Sciatic nerve (tissue), 2 donors: ENCODE data around the gene PIGP. TPM values are rescaled to one million over a fixed set of nuclear protein-coding genes. Genes with fewer than 3 reads are reported as not detected.
"Not testable (repeated sequence)": the region's sequence is repeated elsewhere in the genome, so short reads cannot be mapped to it uniquely, and the experiment has no call there.

Experiments used
- ATAC-seq: fragments of 200-7000 bp; cut with Tn5 transposase; one replicate; pipeline ENCODE4 v1.9.1; 2020; ENCODE audit warnings: mild to moderate bottlenecking, moderate library complexity
- DNase-seq: peaks from one replicate; pipeline ENCODE4 v3.0.0-alpha.2; 2020; ENCODE audit warnings: low spot score
- intact Hi-C: fragments of 100-400 bp; cut with DNase I; formaldehyde crosslinking; loops from one replicate; pipeline ENCODE4 v1.14.2; 2022
- total RNA-seq: library from RNA; stranded (reverse); fragmentation: NEBNext Ultra II Directional; extraction: Animal tissue kit (Norgen Biotek cat#: 25700); gene quantifications from one replicate; pipeline ENCODE4 v1.2.1, GENCODE V29; 2021
- donor health status: DM: no; HTN: no; CAD: no.
- donor health status: DM: no; HTN: no; CAD: no.

The PIGP gene
- 34.5 TPM for total RNA-seq

DNA sequence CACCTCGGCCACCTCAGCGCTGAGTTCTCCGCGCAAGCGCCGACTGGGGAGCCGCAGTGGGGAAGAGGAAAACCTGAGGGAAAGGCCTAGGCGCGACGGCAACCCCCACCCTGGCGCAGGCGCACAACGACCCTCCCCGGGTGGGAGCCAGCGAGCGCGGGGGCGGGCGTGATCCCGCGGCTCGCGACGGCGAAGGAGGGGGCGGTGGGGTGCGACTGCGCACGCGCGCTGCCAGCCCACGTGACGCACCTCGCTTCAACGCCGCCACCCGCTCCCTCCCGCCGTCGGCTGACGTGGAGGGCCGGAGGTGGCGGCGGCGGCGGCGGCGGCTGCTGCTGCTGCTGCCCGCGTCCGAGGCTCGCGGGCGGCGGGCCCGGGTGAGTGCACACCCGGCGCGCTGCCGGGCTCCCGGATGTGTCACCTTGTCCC lies at the start of gene PIGP, which contains the start of gene TTC3:
Gene PIGP (minus strand): TSS at position 84 of the 429 bp plus-strand sequence. CDS start 556 bp downstream, outside the sequence.
Gene TTC3 (plus strand): TSS at position 267 of the 429 bp plus-strand sequence. CDS start 14,004 bp downstream, outside the sequence.
- DNase-seq (peak; percentile 98), ATAC-seq (peak; percentile 95)
- intact Hi-C loops: loop anchor here (5.0 kb wide), 1 partner anchor 81 kb away; no protein-coding TSS in a partner anchor

GRCh38 chr21:37119421-37120218 lies 46.7 kb upstream of the PIGP start:
- DNase-seq (no peak), ATAC-seq (no peak)
- intact Hi-C loops: no loop called here

DNA sequence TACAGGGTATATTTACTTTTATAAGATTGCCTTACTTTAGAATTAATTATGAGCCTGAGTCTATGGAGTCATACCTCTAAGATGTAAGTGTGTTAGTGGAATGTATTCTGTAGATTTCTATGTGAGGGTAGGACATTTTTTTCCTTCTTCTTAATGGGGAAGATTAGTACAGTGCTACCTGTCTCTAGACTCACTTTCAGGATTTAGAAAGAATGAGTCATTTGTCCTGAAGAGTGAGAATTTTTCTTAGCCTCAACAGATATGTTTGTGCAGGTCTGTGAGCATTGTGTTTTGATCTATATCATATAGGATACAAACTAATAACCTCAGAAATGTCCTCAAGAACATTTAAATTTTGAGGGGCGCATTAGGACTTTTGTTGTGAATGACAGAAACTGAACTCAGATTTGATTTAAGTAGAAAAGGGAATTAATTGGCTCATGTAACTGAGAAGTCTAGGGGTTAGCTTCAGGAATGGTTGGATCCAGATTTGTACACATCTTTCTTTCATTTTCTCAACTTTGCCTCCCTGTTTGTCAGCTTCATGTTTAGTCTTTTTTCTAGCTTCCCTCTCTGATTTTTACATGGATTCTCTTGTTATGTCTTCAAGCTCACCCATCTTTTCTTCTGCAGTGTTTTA lies 45.4 kb upstream of the PIGP start:
- intact Hi-C loops: no loop called here
- ATAC-seq (no peak), DNase-seq (no peak)

DNA sequence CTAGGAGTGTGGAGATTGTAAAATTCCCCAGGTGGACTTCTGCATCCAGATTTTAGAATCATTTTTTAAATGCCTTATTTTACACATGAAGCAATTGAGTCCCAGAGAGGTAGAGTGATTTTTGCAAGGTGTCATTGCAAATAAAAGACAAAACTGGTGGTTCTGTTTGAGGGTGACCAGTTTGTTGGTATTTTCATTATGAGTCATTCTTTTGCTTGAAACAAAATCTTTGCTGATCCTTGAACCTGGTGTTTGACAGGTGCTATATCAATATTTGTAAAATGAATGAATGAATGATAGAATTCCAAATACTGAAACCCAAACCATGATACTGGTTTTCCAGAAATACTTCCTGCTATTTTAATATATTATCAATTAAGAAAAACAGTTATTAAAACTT lies 44.3 kb upstream of the PIGP start:
- ATAC-seq (no peak), DNase-seq (no peak)
- intact Hi-C loops: no loop called here

GRCh38 chr21:37116459-37116858 lies 43.6 kb upstream of the PIGP start:
- DNase-seq, ATAC-seq, intact Hi-C loops: not testable (repeated sequence)

DNA sequence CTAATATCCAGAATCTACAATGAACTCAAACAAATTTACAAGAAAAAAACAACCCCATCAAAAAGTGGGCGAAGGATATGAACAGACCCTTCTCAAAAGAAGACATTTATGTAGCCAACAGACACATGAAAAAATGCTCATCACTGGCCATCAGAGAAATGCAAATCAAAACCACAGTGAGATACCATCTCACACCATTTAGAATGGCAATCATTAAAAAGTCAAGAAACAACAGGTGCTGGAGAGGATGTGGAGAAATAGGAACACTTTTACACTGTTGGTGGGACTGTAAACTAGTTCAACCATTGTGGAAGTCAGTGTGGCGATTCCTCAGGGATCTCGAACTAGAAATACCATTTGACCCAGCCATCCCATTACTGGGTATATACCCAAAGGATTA lies 41.4 kb upstream of the PIGP start:
- ATAC-seq, DNase-seq, intact Hi-C loops: not testable (repeated sequence)

DNA sequence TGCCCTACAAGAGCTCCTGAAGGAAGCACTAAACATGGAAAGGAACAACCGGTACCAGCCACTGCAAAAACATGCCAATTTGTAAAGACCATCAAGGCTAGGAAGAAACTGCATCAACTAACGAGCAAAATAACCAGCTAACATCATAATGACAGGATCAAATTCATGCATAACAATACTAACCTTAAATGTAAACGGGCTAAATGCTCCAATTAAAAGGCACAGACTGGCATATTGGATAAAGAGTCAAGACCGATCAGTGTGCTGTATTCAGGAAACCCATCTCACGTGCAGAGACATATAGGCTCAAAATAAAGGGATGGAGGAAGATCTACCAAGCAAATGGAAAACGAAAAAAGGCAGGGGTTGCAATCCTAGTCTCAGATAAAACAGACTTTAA lies 38.2 kb upstream of the PIGP start:
- ATAC-seq, DNase-seq, intact Hi-C loops: not testable (repeated sequence)

- DNase-seq: no peak
- intact Hi-C loops: no loop called here
- ATAC-seq: no peak
Measured at GRCh38 chr21:37106998-37107397, 34.1 kb upstream of the PIGP start.

DNA sequence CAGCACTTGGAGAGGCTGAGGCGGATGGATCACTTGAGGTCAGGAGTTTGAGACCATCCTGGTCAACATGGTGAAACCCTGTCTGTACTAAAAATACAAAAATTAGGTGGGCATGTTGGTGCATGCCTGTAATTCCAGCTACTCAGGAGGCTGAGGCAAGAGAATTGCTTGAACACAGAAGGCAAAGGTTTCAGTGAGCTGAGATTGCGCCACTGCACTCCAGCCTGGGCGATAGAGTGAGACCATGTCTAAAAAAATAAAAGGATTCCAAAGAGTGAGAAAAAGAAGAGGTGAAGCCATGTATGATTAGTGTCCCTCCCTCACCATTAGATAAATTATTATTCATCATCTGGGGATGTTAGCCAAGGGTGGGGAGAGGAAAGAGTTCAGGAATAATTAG lies 29.9 kb upstream of the PIGP start:
- DNase-seq, ATAC-seq, intact Hi-C loops: not testable (repeated sequence)

DNA sequence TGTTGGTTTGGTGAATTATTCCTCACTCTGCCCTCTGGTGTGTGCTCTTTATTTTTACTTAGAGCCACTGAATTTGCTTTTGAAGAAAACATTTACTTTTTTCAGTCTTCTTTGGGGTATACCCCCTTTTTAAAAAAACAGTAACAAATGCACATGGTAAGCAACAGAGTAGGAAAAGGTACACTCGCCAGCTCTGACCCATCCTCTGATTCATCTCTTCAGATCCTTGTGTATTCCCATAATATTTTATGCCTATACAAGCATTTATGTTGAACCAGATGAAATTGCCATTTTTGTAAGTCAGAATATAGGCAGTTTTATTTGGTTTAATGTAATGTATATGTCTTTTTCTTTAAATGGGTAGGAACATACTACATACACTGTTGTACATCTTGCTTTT lies 28.5 kb upstream of the PIGP start:
- intact Hi-C loops: no loop called here
- DNase-seq: no peak
- no peak for ATAC-seq

GRCh38 chr21:37100316-37100715 lies 27.4 kb upstream of the PIGP start:
- intact Hi-C loops: no loop called here
- ATAC-seq: no peak

DNA sequence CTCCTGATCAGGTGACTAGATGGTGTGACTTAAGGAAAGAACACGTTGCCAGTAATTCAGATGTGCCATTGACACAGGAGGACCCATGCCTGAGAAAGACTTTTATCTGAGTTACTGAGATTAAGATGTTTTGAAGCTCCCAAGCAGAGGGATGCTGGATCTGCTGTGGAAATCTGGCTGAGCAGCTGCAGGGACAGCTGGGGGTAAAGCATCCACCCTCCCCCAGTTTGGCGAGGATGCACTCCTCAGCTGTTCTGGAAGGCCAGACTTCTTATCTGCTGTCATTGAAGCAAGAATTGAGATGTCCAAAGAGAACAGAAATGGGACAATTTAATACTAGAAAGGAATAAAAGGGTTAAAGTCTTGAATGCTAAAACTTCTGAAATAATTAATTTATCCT lies 25.9 kb upstream of the PIGP start:
- DNase-seq: no peak
- intact Hi-C loops: no loop called here
- ATAC-seq: no peak

More at GRCh38 chr21:37100316-37100715, 27.4 kb upstream of the PIGP start:
- DNase-seq: no peak

DNA sequence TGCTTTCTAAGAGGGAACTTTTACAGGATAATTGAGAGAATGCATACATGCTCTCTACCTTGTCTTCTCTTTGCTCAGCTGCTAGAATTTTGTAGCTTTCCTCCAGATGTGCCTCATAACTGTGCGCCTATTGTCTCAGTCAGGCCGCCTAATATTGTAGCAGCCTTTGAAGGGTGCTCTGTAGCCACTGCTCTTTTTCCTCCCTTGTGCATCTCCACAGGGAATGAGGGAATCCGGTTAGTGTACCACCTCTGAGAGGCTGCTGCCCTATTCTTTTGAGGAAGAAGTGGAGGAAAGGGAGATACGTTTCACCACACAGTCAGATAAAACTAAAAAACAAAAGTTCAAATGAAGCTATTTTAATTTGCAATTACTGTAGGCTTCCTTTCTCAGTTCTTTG lies 22.9 kb upstream of the PIGP start:
- no peak for ATAC-seq
- intact Hi-C loops: no loop called here
- DNase-seq: no peak

- ATAC-seq (no peak), DNase-seq (no peak)
- intact Hi-C loops: no loop called here
Measured at GRCh38 chr21:37093977-37094376, 21.1 kb upstream of the PIGP start.

GRCh38 chr21:37088186-37088735 lies 15.4 kb upstream of the PIGP start:
- no peak for ATAC-seq
- no peak for DNase-seq
- intact Hi-C loops: no loop called here

GRCh38 chr21:37087188-37087587 lies 14.3 kb upstream of the PIGP start:
- DNase-seq: no peak
- ATAC-seq: no peak
- intact Hi-C loops: no loop called here

GRCh38 chr21:37085726-37086125 lies 12.9 kb upstream of the PIGP start:
- DNase-seq (no peak), ATAC-seq (no peak)
- intact Hi-C loops: no loop called here

GRCh38 chr21:37082856-37083528 lies 10.1 kb upstream of the PIGP start:
- DNase-seq: no peak
- no peak for ATAC-seq
- intact Hi-C loops: no loop called here

DNA sequence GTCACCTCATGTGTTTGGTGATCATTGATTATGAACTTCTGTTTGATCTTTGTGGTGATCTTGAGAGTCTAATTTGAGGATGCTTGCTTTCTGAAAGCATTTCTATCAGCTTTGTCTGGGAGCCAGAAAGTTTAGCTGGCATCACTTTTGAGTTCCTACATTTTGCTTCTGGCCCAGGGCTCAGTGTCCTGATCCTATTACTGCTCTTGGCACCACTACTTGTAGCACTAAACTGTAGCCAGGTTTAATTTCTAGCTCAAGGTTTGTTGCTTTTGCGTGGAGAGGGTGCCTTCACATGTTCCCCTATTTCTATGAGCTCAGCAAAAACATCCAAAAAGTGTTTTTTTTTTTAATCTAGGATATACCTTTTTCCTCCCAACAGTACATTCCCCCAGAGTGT lies 9.5 kb upstream of the PIGP start:
- intact Hi-C loops: no loop called here
- no peak for ATAC-seq
- DNase-seq: no peak
